Measurements from ENCODE around the gene RFX2.

RFX2 gene

GRCh38 chr19:5949792-5950305, 160.5 kb downstream of the RFX2 start:
- DNase-seq (ENCODE audit: insufficient read length) (no peak), FAIRE-seq (no peak)
- TF ChIP-seq POLR2A (IDR thresholded peaks at IDR 0.05; ENCODE audit: low read depth, low read length) (no peak), TAF1 (IDR thresholded peaks at IDR 0.05; ENCODE audit: borderline replicate concordance, low read depth, low read length) (no peak), POLR2AphosphoS5 (IDR thresholded peaks at IDR 0.05; ENCODE audit: low read depth, low read length) (no peak)

- DNase-seq (ENCODE audit: insufficient read length): no peak
- TF ChIP-seq TAF1 (IDR thresholded peaks at IDR 0.05; ENCODE audit: borderline replicate concordance, low read depth, low read length) (no peak), POLR2AphosphoS5 (IDR thresholded peaks at IDR 0.05; ENCODE audit: low read depth, low read length) (no peak), POLR2A (IDR thresholded peaks at IDR 0.05; ENCODE audit: low read depth, low read length) (no peak)
- no peak for FAIRE-seq
Observed at GRCh38 chr19:5948752-5949564, 161.3 kb downstream of the RFX2 start.

GRCh38 chr19:5947435-5947834, 162.9 kb downstream of the RFX2 start:
- no peak for FAIRE-seq
- DNase-seq (ENCODE audit: insufficient read length): no peak
- TF ChIP-seq POLR2A (IDR thresholded peaks at IDR 0.05; ENCODE audit: low read depth, low read length) (no peak), TAF1 (IDR thresholded peaks at IDR 0.05; ENCODE audit: borderline replicate concordance, low read depth, low read length) (no peak), POLR2AphosphoS5 (IDR thresholded peaks at IDR 0.05; ENCODE audit: low read depth, low read length) (no peak)

DNA sequence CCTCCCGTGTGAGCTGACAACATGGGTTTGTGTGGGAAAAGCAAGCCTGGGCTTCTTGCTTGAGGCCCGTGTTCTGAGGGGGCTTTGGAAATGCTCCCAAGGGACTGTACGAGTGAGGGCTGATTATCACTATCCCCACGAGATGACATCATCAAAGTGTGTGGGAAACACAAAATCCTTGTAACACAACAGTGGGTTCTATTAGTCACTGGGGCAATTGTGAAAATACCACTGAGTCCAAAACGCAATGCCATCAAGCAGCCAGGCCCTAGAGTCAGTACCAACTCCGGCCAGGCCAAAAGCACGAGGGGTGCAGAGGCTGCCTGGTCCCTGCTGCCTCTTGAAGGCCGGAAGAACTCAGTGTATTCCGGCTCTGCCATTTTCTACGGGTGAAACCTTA, 166.7 kb downstream of the RFX2 start:
- DNase-seq (ENCODE audit: insufficient read length) (no peak), FAIRE-seq (no peak)
- no peak for TF ChIP-seq POLR2AphosphoS5 (IDR thresholded peaks at IDR 0.05; ENCODE audit: low read depth, low read length)
